ENCODE measurements around the gene OSR1.
A peak's percentile ranks its signal among the peaks of the same experiment; 100 is the strongest.

Gene OSR1

GRCh38 chr2:19356545-19357401 lies 1.6 kb downstream of the OSR1 start:
- Histone ChIP-seq H3K4me1 (ENCODE audit: control insufficient read depth, insufficient read depth, low read length) (peaks cover 7% of the 10 kb centered on the region), H3K9me3 (ENCODE audit: control insufficient read depth, insufficient read depth, low read length) (no peaks in the 10 kb centered on the region), H3K36me3 (ENCODE audit: control insufficient read depth, insufficient read depth, low read length) (no peaks in the 10 kb centered on the region), H3K9ac (ENCODE audit: low read depth, low read length) (no peak overlapping the region), H3K27me3 (ENCODE audit: control insufficient read depth, insufficient read depth, low read length) (peaks cover 97% of the 10 kb centered on the region), H3K4me3 (ENCODE audit: low read depth, low read length) (peak overlapping the region; percentile 52)

GRCh38 chr2:19355931-19356544 lies 2.4 kb downstream of the OSR1 start:
- Histone ChIP-seq H3K4me3 (ENCODE audit: low read depth, low read length) (peak overlapping the region; percentile 52), H3K4me1 (ENCODE audit: control insufficient read depth, insufficient read depth, low read length) (peaks cover 7% of the 10 kb centered on the region), H3K27me3 (ENCODE audit: control insufficient read depth, insufficient read depth, low read length) (peaks cover 97% of the 10 kb centered on the region), H3K9me3 (ENCODE audit: control insufficient read depth, insufficient read depth, low read length) (no peaks in the 10 kb centered on the region), H3K9ac (ENCODE audit: low read depth, low read length) (no peak overlapping the region), H3K36me3 (ENCODE audit: control insufficient read depth, insufficient read depth, low read length) (no peaks in the 10 kb centered on the region)

GRCh38 chr2:19355416-19355821 lies 3.0 kb downstream of the OSR1 start:
- no peak overlapping the region for H3K9ac ChIP-seq (ENCODE audit: low read depth, low read length)
- H3K9me3 ChIP-seq (ENCODE audit: control insufficient read depth, insufficient read depth, low read length) = no peaks in the 10 kb centered on the region
- no peaks in the 10 kb centered on the region for H3K36me3 ChIP-seq (ENCODE audit: control insufficient read depth, insufficient read depth, low read length)
- H3K4me3 ChIP-seq (ENCODE audit: low read depth, low read length) = peak overlapping the region; percentile 52
- H3K27me3 ChIP-seq (ENCODE audit: control insufficient read depth, insufficient read depth, low read length) = peaks cover 97% of the 10 kb centered on the region
- H3K4me1 ChIP-seq (ENCODE audit: control insufficient read depth, insufficient read depth, low read length) = peaks cover 7% of the 10 kb centered on the region

DNA sequence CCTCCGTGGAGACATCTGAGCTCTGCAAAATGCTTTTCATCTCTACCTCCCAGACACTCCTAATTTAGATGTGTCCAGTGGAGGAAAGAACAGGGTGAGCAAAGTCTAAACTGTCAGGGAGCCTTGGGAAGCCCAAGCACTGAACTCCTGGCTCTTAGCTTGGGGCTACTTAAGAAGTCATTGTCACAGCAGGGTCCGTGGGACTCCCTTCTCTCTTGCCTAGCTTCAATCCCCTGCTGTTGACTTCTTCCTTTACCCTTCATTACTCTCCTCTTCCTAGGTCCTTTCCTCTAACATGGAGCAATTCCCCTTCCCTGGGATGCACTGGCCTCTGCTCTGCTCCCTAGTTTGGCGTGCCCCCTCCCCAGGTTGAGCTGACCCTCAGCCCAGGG lies 3.4 kb downstream of the OSR1 start:
- Histone ChIP-seq H3K4me1 (ENCODE audit: control insufficient read depth, insufficient read depth, low read length) (peaks cover 7% of the 10 kb centered on the region), H3K4me3 (ENCODE audit: low read depth, low read length) (peak overlapping the region; percentile 52), H3K27me3 (ENCODE audit: control insufficient read depth, insufficient read depth, low read length) (peaks cover 97% of the 10 kb centered on the region)

GRCh38 chr2:19353721-19354050 lies 4.7 kb downstream of the OSR1 start:
- no peaks in the 10 kb centered on the region for H3K36me3 ChIP-seq (ENCODE audit: control insufficient read depth, insufficient read depth, low read length)
- peaks cover 97% of the 10 kb centered on the region for H3K27me3 ChIP-seq (ENCODE audit: control insufficient read depth, insufficient read depth, low read length)
- peak overlapping the region; percentile 52 for H3K4me3 ChIP-seq (ENCODE audit: low read depth, low read length)
- H3K9me3 ChIP-seq (ENCODE audit: control insufficient read depth, insufficient read depth, low read length) = no peaks in the 10 kb centered on the region
- H3K4me1 ChIP-seq (ENCODE audit: control insufficient read depth, insufficient read depth, low read length) = peaks cover 5% of the 10 kb centered on the region
- H3K9ac ChIP-seq (ENCODE audit: low read depth, low read length) = no peak overlapping the region

More for the DNA sequence above, 3.4 kb downstream of the OSR1 start:
- Histone ChIP-seq H3K9ac (ENCODE audit: low read depth, low read length) (no peak overlapping the region), H3K36me3 (ENCODE audit: control insufficient read depth, insufficient read depth, low read length) (no peaks in the 10 kb centered on the region), H3K9me3 (ENCODE audit: control insufficient read depth, insufficient read depth, low read length) (no peaks in the 10 kb centered on the region)

DNA sequence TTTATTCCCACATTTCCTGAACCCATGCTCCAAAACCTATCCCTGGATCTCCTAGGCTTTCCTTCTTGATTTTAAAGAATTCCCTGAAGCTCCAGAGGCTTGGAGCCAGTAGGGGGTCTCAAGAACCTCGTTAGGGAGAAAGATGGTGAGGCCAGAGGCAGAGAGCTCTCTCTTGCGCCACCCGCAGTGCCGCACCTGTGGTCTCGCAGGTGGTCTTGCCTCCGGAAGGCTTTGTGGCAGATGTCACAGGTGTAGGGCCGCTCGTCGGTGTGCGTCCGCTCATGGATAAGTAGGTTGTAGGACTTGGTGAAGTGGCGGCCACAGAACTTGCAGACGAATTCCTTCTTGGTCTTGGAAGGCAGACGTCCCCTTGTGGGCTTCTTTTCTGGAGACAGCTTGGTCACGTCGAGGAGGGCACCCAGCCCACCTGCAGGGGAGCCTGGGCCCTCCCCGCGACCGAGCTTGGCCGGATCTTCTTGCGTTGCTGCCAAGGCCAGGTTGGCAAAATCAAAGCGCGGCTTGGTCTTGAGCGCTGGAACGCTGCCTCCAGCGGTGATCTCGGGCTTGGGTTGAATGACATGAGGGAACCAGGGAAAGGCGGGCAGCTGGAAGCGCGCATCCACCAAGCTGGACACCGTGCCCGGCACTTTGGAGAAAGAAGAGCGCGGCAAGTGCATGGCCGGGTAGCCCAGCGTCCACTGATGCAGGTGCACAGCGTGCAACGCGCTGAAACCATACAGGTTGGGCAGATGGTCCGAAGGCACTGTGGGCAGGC lies 5.3 kb downstream of the OSR1 start:
- Histone ChIP-seq H3K9me3 (ENCODE audit: control insufficient read depth, insufficient read depth, low read length) (no peaks in the 10 kb centered on the region), H3K27me3 (ENCODE audit: control insufficient read depth, insufficient read depth, low read length) (peaks cover 99% of the 10 kb centered on the region), H3K4me1 (ENCODE audit: control insufficient read depth, insufficient read depth, low read length) (peaks cover 5% of the 10 kb centered on the region)

DNA sequence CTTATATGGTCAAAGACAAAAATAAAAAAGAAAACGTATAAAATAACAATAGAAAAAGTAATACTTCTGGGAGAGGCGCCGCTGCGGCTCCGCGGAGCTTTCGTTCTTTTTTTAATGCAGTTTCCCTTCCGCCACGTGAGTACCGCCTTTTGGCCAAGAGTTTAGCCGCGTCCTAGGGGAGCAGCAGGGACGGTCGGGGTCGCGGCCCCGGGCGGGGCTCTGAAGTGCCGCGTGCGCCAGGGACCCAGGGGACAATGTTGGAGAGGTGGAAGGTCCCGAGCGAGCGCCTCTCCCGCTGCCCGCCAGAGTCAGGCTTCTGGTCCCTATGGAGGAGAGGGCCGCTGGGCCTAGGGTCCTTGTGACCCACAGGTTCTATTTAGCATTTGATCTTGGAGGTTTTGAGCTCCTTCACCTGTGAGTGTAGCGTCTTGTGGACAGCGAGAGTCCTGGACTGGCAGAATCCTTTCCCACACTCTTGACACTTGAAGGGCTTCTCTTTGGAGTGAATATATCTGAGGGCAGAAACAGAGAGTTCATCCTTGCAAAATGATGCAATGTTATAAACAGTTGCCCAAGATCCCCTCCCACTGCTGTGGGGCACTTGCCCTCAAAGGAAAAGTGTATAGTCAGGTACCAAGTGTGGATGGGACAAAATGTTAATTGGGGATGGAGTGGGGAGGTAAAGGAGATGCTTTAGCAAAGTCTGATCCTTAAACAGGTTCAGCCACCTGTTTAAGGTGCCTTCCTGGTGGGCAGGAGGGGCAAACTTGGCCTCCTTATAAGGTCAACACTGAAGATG lies 6.3 kb downstream of the OSR1 start:
- Histone ChIP-seq H3K36me3 (ENCODE audit: control insufficient read depth, insufficient read depth, low read length) (no peaks in the 10 kb centered on the region), H3K4me1 (ENCODE audit: control insufficient read depth, insufficient read depth, low read length) (peaks cover 6% of the 10 kb centered on the region), H3K4me3 (ENCODE audit: low read depth, low read length) (peak overlapping the region; percentile 36), H3K27me3 (ENCODE audit: control insufficient read depth, insufficient read depth, low read length) (peaks cover 93% of the 10 kb centered on the region), H3K9me3 (ENCODE audit: control insufficient read depth, insufficient read depth, low read length) (no peaks in the 10 kb centered on the region), H3K9ac (ENCODE audit: low read depth, low read length) (no peak overlapping the region)

More for the DNA sequence above, 5.3 kb downstream of the OSR1 start:
- Histone ChIP-seq H3K9ac (ENCODE audit: low read depth, low read length) (no peak overlapping the region), H3K36me3 (ENCODE audit: control insufficient read depth, insufficient read depth, low read length) (no peaks in the 10 kb centered on the region), H3K4me3 (ENCODE audit: low read depth, low read length) (peak overlapping the region; percentile 52)

- H3K36me3 ChIP-seq (ENCODE audit: control insufficient read depth, insufficient read depth, low read length) = no peaks in the 10 kb centered on the region
- no peak overlapping the region for H3K9ac ChIP-seq (ENCODE audit: low read depth, low read length)
- peaks cover 90% of the 10 kb centered on the region for H3K27me3 ChIP-seq (ENCODE audit: control insufficient read depth, insufficient read depth, low read length)
Observed at GRCh38 chr2:19351499-19351898, 6.9 kb downstream of the OSR1 start.

GRCh38 chr2:19350678-19351401 lies 7.6 kb downstream of the OSR1 start:
- Histone ChIP-seq H3K27me3 (ENCODE audit: control insufficient read depth, insufficient read depth, low read length) (peaks cover 83% of the 10 kb centered on the region), H3K4me1 (ENCODE audit: control insufficient read depth, insufficient read depth, low read length) (peaks cover 7% of the 10 kb centered on the region), H3K36me3 (ENCODE audit: control insufficient read depth, insufficient read depth, low read length) (no peaks in the 10 kb centered on the region), H3K9me3 (ENCODE audit: control insufficient read depth, insufficient read depth, low read length) (no peaks in the 10 kb centered on the region), H3K4me3 (ENCODE audit: low read depth, low read length) (peak overlapping the region; percentile 35), H3K9ac (ENCODE audit: low read depth, low read length) (no peak overlapping the region)

More at GRCh38 chr2:19351499-19351898, 6.9 kb downstream of the OSR1 start:
- Histone ChIP-seq H3K9me3 (ENCODE audit: control insufficient read depth, insufficient read depth, low read length) (no peaks in the 10 kb centered on the region), H3K4me3 (ENCODE audit: low read depth, low read length) (peak overlapping the region; percentile 36), H3K4me1 (ENCODE audit: control insufficient read depth, insufficient read depth, low read length) (peaks cover 8% of the 10 kb centered on the region)

DNA sequence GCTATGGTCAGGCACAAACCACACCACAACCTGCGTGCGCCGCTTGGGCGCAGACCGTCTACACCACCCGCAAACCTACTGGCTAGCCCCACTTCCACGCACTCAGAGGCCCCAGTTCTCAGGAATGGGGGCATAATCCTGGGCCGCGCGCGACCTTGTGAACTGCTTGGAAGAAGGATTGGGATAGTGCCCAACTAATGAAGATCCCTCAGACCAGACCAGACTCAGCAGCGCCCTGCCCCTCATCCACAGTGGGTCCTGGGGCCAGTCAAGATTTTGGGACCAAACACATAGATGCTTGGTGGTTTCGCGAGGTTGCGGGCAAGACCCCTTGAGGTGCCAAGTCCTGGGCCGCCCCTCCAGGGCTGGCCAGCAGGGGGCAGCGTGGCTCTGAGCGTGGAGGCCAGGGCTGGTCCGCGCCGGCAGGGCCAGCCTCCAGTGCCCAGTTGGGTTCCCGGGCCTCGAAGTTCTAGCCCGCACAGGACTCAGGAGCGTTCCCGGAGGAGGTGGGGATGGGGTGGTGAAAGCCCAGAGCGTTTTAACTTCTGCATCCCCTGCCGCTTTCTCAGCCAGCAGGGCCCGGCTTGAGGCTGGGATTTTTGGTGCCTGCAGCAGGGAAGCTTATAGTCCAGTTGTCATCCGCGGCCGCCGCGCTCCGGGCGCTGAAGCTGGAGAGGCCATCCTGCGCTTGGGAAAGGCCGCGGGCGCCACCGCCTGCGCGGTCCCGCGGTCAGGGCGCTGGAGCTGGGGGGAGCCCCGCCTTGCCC lies 8.3 kb downstream of the OSR1 start:
- Histone ChIP-seq H3K9me3 (ENCODE audit: control insufficient read depth, insufficient read depth, low read length) (no peaks in the 10 kb centered on the region), H3K36me3 (ENCODE audit: control insufficient read depth, insufficient read depth, low read length) (no peaks in the 10 kb centered on the region), H3K9ac (ENCODE audit: low read depth, low read length) (no peak overlapping the region), H3K4me1 (ENCODE audit: control insufficient read depth, insufficient read depth, low read length) (peaks cover 7% of the 10 kb centered on the region), H3K4me3 (ENCODE audit: low read depth, low read length) (peak overlapping the region; percentile 35), H3K27me3 (ENCODE audit: control insufficient read depth, insufficient read depth, low read length) (peaks cover 76% of the 10 kb centered on the region)
